Sigmoid colon (tissue), 3 donors: Measurements from ENCODE around the gene LRGUK.

Experiments
- CTCF ChIP-seq, 4 experiments: fragments of 450-650 bp in 3 of 4; fragments of 200-600 bp in 1 of 4; IDR thresholded peaks; one replicate each; pipeline ENCODE4 v1.5.1; 2016 to 2019; ENCODE audit warnings: antibody characterized with exemption in 4 of 4, mild to moderate bottlenecking in 3 of 4, moderate library complexity in 2 of 4
- POLR2A ChIP-seq, 2 donors: fragments of 450-650 bp; IDR thresholded peaks; one replicate each; pipeline ENCODE4 v1.6.1; 2016; ENCODE audit warnings: antibody characterized with exemption in 2 of 2, mild to moderate bottlenecking in 2 of 2, moderate library complexity in 2 of 2

GRCh38 chr7:134312717-134313116 lies 185.6 kb downstream of the LRGUK start:
- TF ChIP-seq CTCF (IDR thresholded peaks at IDR 0.05) (no peak), POLR2A (IDR thresholded peaks at IDR 0.05) (no peak)
